Fibroblast of lung (primary cell): ENCODE data around the gene FOXR1.

Source experiments
- CTCF ChIP-seq, 2 donors: IDR thresholded peaks in 1 of 2; conservative IDR thresholded peaks in 1 of 2; 1 replicate in 1 of 2; 2 replicates in 1 of 2; pipeline ENCODE4 v1.5.1; 2011 to 2012; ENCODE audit warnings: low read length in 2 of 2, control low read depth in 1 of 2, inconsistent platforms in 1 of 2, low read depth in 1 of 2, mild to moderate bottlenecking in 1 of 2
- EZH2 ChIP-seq: IDR thresholded peaks from 2 replicates; pipeline ENCODE4 v1.5.1; 2012; ENCODE audit warnings: low read length, control low read depth, mild to moderate bottlenecking; ENCODE audit errors: missing control alignments

- no peak for TF ChIP-seq CTCF (conservative IDR thresholded peaks at IDR 0.05 in 1 of 2, IDR thresholded peaks at IDR 0.05 in 1 of 2; ENCODE audit: low read depth in 1 of 2, low read length in 2 of 2)
- no peak for TF ChIP-seq EZH2
Measured at GRCh38 chr11:118927554-118928100, 43.9 kb upstream of the FOXR1 start.
